ENCODE results near the gene F12.
A peak's percentile ranks its signal among the peaks of the same experiment; 100 is the strongest.

Gene F12

DNA sequence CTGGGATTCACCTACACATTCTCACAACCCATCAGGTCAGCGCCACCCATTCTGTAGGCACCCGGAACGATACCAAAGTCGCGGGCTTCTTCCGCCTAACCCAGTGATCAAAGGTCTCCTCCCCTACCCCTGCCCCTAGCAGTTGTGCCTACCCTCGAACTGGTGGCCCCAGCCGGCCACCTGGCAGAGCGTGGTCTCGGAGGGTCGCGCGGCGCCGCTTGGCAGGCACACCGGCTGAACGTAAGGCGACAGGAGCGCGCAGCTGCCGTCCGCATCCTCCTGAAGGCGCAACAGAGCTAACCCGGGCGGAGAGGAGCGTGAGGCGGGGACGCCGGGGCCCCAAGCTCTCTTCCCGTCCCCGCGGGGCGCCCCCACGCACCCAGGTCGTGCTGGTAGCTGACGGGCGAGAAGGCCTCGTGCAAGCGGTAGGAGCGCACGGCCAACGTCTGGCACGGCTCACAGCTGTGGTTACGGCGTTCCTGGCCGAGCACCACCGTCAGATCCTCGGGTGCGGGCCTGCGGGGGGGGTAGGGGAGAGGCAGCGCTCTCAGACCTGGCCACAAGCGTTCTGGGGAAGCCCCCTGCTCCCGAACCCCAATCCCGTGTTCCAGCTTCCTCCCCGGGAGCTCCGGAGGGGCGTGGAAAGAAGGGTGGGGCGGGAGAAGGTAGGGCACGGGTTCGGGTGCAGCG lies 6.1 kb downstream of the F12 start (continued):
- TF ChIP-seq ZNF391 (tag by site-specific recombination; IDR thresholded peaks at IDR 0.05; ENCODE audit: borderline replicate concordance, low read depth) (no peak), ZNF837 (tag by site-specific recombination; IDR thresholded peaks at IDR 0.05) (no peak), ZNF830 (tag by site-specific recombination; IDR thresholded peaks at IDR 0.05; ENCODE audit: low read depth) (no peak), ZNF24 (tag by site-specific recombination; IDR thresholded peaks at IDR 0.05) (no peak), ZNF23 (tag by site-specific recombination; IDR thresholded peaks at IDR 0.05; ENCODE audit: borderline replicate concordance) (no peak), EGR2 (tag by site-specific recombination; IDR thresholded peaks at IDR 0.05; ENCODE audit: low read depth) (no peak), SETDB1 (IDR thresholded peaks at IDR 0.05; ENCODE audit: insufficient read length, low read length) (no peak), ZSCAN30 (tag by site-specific recombination; IDR thresholded peaks at IDR 0.05) (no peak), ZNF658 (tag by site-specific recombination; IDR thresholded peaks at IDR 0.05) (no peak), REST (tag by site-specific recombination; IDR thresholded peaks at IDR 0.05) (no peak), ZBTB17 (tag by site-specific recombination; IDR thresholded peaks at IDR 0.05) (no peak), ZNF776 (tag by site-specific recombination; IDR thresholded peaks at IDR 0.05; ENCODE audit: borderline replicate concordance) (no peak), ZNF423 (tag by site-specific recombination; IDR thresholded peaks at IDR 0.05) (no peak), ZNF311 (tag by site-specific recombination; IDR thresholded peaks at IDR 0.05; ENCODE audit: borderline replicate concordance) (no peak), ZNF558 (tag by site-specific recombination; IDR thresholded peaks at IDR 0.05) (no peak), ZNF184 (tag by site-specific recombination; IDR thresholded peaks at IDR 0.05) (no peak), ZNF610 (tag by site-specific recombination; IDR thresholded peaks at IDR 0.05; ENCODE audit: borderline replicate concordance) (no peak), ZNF37A (tag by site-specific recombination; IDR thresholded peaks at IDR 0.05) (peak; percentile 52; the same call in 1 of the 2 replicates), WT1 (tag by site-specific recombination; IDR thresholded peaks at IDR 0.05) (no peak), ZNF140 (tag by site-specific recombination; IDR thresholded peaks at IDR 0.05) (no peak), PRDM1 (tag by site-specific recombination; IDR thresholded peaks at IDR 0.05) (no peak), ZNF223 (tag by site-specific recombination; IDR thresholded peaks at IDR 0.05) (no peak), ZBTB1 (tag by site-specific recombination; IDR thresholded peaks at IDR 0.05) (no peak), ZNF768 (tag by site-specific recombination; IDR thresholded peaks at IDR 0.05) (no peak), ZNF596 (tag by site-specific recombination; IDR thresholded peaks at IDR 0.05) (no peak), KLF1 (tag by site-specific recombination; IDR thresholded peaks at IDR 0.05) (no peak), SCRT1 (tag by site-specific recombination; IDR thresholded peaks at IDR 0.05; ENCODE audit: borderline replicate concordance) (no peak), ZNF341 (tag by site-specific recombination; IDR thresholded peaks at IDR 0.05; ENCODE audit: low read depth) (no peak; the same call in 1 of the 2 replicates), ZBTB26 (tag by site-specific recombination; optimal IDR thresholded peaks at IDR 0.05) (peak; percentile 98)
- TF ChIP-seq, protein P1, sequence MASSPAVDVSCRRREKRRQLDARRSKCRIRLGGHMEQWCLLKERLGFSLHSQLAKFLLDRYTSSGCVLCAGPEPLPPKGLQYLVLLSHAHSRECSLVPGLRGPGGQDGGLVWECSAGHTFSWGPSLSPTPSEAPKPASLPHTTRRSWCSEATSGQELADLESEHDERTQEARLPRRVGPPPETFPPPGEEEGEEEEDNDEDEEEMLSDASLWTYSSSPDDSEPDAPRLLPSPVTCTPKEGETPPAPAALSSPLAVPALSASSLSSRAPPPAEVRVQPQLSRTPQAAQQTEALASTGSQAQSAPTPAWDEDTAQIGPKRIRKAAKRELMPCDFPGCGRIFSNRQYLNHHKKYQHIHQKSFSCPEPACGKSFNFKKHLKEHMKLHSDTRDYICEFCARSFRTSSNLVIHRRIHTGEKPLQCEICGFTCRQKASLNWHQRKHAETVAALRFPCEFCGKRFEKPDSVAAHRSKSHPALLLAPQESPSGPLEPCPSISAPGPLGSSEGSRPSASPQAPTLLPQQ (tag by site-specific recombination; IDR thresholded peaks at IDR 0.05): no peak
- TF ChIP-seq, protein P2, sequence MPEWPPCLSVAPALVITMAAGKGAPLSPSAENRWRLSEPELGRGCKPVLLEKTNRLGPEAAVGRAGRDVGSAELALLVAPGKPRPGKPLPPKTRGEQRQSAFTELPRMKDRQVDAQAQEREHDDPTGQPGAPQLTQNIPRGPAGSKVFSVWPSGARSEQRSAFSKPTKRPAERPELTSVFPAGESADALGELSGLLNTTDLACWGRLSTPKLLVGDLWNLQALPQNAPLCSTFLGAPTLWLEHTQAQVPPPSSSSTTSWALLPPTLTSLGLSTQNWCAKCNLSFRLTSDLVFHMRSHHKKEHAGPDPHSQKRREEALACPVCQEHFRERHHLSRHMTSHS (tag by site-specific recombination; IDR thresholded peaks at IDR 0.05): no peak
- TF ChIP-seq, protein P3, sequence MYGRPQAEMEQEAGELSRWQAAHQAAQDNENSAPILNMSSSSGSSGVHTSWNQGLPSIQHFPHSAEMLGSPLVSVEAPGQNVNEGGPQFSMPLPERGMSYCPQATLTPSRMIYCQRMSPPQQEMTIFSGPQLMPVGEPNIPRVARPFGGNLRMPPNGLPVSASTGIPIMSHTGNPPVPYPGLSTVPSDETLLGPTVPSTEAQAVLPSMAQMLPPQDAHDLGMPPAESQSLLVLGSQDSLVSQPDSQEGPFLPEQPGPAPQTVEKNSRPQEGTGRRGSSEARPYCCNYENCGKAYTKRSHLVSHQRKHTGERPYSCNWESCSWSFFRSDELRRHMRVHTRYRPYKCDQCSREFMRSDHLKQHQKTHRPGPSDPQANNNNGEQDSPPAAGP (tag by site-specific recombination; IDR thresholded peaks at IDR 0.05): no peak; the same call in 1 of the 2 replicates
- TF ChIP-seq, protein P4, sequence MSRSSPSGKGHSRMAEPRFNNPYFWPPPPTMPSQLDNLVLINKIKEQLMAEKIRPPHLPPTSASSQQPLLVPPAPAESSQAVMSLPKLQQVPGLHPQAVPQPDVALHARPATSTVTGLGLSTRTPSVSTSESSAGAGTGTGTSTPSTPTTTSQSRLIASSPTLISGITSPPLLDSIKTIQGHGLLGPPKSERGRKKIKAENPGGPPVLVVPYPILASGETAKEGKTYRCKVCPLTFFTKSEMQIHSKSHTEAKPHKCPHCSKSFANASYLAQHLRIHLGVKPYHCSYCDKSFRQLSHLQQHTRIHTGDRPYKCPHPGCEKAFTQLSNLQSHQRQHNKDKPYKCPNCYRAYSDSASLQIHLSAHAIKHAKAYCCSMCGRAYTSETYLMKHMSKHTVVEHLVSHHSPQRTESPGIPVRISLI (tag by site-specific recombination; IDR thresholded peaks at IDR 0.05): no peak

Measured in HEK293 (cell line).